Ovary (tissue), 9 donors: Measurements from ENCODE around the gene PFKL. TPM values are rescaled to one million over a fixed set of nuclear protein-coding genes. Genes with fewer than 3 reads are reported as not detected.

Source experiments
- DNase-seq, 5 donors: peaks; one replicate each; pipeline ENCODE4 v3.0.0-alpha.2; 2019 to 2020
- H3K27ac ChIP-seq, 2 donors: fragments of 200-600 bp; one replicate each; pipeline versions ENCODE4 v1.5.1 to v1.8.0; 2019 to 2022
- H3K27me3 ChIP-seq: fragments of 200-600 bp; one replicate; pipeline ENCODE4 v1.8.0; 2022
- H3K36me3 ChIP-seq: fragments of 200-600 bp; sonication (generic); one replicate; pipeline ENCODE4 v1.5.1; 2019
- H3K4me1 ChIP-seq: one replicate; pipeline ENCODE4 v1.8.1; 2013; ENCODE audit warnings: mild to moderate bottlenecking, moderate library complexity; ENCODE audit not compliant: insufficient read depth
- H3K4me3 ChIP-seq: fragments of 200-600 bp; sonication (generic); one replicate; pipeline ENCODE4 v1.5.1; 2017
- H3K9me3 ChIP-seq, 2 donors: fragments of 200-600 bp in 1 of 2; sonication (generic) in 1 of 2; one replicate each; pipeline versions ENCODE4 v1.5.1 to v1.8.1; 2013 to 2019; ENCODE audit warnings: mild to moderate bottlenecking in 1 of 2, moderate library complexity in 1 of 2
- EP300 ChIP-seq: sonication (generic); formaldehyde crosslinking; IDR thresholded peaks from one replicate; pipeline ENCODE4 v1.6.1; 2017; ENCODE audit warnings: antibody characterized with exemption
- POLR2A ChIP-seq: fragments of 450-650 bp; IDR thresholded peaks from one replicate; pipeline ENCODE4 v1.6.1; 2017; ENCODE audit warnings: antibody characterized with exemption, mild to moderate bottlenecking, moderate library complexity
- WGBS, 3 donors: extraction: QIAGEN DNeasy Blood & Tissue Kit in 1 of 3; methylation state at CpG; one replicate each; pipeline versions ENCODE4 v1.1.5 to v1.1.7; 2013 to 2017; 5-methylcytosine and 5-hydroxymethylcytosine counted together
- intact Hi-C, 4 donors: fragments of 100-400 bp; cut with DNase I; formaldehyde crosslinking; loops; one replicate each; pipeline versions ENCODE4 v1.11.0 to v1.15.1; 2022 to 2023
- polyA plus RNA-seq, 2 donors: library from polyadenylated mRNA; stranded (reverse); fragments of 200-250 nt in 1 of 2; fragments of 350-450 nt in 1 of 2; fragmentation: Illumina TruSeq in 1 of 2; extraction: RNeasy Lipid Tissue Mini Kit (QIAGEN cat#74804) in 1 of 2; gene quantifications; one replicate each; pipeline ENCODE4 v1.2.3, GENCODE V29; 2013 to 2014
- total RNA-seq, 7 donors: library from RNA; depleted of rRNA in 2 of 7; stranded (reverse); fragments of >200 nt in 2 of 7; fragmentation: NEBNext Ultra II Directional in 3 of 7; extraction: Animal tissue kit (Norgen Biotek cat#: 25700) in 3 of 7; gene quantifications; one replicate each; pipeline versions ENCODE4 v1.1.0 to v1.2.4, GENCODE V29; 2016 to 2023
- TF ChIP-seq, protein P1 (sequence below), 3 donors: fragments of 450-650 bp in 2 of 3; fragments of 200-600 bp in 1 of 3; IDR thresholded peaks; one replicate each; pipeline versions ENCODE4 v1.5.1 to v1.8.0; 2016 to 2022; ENCODE audit warnings: antibody characterized with exemption in 3 of 3, mild to moderate bottlenecking in 1 of 3
- donor health status: DM: no; HTN: no; CAD: no; lungs with moderate emphysema.
- donor health status: DM: no; HTN: no; CAD: no.
- donor health status: Bipolar disorder and iron deficiency.
- donor health status: DM: yes; HTN: yes; CAD: no.
- donor health status: DM: no; HTN: no; CAD: no.
- donor health status: DM: yes; HTN: yes; CAD: no.

PFKL gene
- total and polyA plus RNA-seq, 9 donors, result 12.6 to 104 (median 81.8) TPM

DNA sequence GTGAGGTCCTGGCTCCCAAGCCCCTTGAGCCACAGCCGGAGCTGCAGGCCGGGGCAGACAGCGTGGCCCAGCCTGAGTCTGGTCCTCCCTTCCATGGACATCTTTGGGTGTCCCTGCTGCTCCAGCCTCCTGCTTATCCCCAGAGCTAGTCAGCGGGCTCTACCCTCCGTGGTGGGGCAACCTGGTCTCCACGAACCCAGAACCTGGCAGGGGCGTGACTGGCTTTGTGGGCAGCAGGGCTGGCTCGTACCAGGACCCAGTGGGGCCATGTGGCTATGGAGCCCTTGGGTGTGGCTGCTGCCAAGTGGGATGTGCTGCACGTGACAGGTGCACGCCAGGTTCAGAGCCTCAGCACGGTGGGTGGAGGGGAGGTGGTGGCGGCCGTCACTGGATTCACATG is 21.0 kb downstream of the PFKL start:
- no peak for DNase-seq
- intact Hi-C loops, result no loop called here
- Histone ChIP-seq H3K4me1 (no peaks in the 10 kb centered on the region), H3K36me3 (no peaks in the 10 kb centered on the region), H3K27me3 (no peaks in the 10 kb centered on the region), H3K4me3 (no peak overlapping the region), H3K9me3 (no peaks in the 10 kb centered on the region), H3K27ac (no peak overlapping the region)
- 91 to 94% (median 92%) methylated on average over 13 of the region's 13 CpGs for WGBS, 3 donors
- TF ChIP-seq POLR2A, result no peak
- TF ChIP-seq EP300, result no peak
- TF ChIP-seq, protein P1, sequence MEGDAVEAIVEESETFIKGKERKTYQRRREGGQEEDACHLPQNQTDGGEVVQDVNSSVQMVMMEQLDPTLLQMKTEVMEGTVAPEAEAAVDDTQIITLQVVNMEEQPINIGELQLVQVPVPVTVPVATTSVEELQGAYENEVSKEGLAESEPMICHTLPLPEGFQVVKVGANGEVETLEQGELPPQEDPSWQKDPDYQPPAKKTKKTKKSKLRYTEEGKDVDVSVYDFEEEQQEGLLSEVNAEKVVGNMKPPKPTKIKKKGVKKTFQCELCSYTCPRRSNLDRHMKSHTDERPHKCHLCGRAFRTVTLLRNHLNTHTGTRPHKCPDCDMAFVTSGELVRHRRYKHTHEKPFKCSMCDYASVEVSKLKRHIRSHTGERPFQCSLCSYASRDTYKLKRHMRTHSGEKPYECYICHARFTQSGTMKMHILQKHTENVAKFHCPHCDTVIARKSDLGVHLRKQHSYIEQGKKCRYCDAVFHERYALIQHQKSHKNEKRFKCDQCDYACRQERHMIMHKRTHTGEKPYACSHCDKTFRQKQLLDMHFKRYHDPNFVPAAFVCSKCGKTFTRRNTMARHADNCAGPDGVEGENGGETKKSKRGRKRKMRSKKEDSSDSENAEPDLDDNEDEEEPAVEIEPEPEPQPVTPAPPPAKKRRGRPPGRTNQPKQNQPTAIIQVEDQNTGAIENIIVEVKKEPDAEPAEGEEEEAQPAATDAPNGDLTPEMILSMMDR (IDR thresholded peaks at IDR 0.05), result no peak

DNA sequence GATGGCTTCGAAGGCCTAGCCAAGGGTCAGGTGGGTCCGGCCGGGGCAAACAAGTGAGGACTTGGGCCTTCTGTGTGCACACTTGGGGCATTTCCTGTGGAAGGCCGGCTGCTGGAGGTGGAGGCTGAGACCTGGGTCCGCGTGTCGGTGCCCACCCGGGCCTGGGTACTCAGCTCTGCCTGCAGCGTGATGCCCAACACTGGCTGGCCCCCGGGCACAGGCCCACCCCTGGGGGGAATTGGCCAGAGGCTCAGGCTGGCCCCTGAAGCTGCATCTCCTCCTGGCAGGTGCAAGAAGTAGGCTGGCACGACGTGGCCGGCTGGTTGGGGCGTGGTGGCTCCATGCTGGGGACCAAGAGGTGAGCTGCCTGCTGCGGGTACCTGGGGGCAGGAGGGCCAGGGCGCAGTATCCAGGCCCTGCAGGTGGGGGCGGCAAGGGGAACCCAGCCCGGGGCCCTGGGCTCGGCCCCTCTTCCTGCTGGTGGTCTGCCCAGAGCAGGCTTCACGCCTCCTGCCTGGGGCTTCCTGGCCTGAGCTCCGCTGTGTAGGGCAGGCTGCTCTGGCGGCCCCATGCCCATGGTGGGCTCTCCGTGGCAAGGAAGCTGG is 22.1 kb downstream of the PFKL start:
- WGBS, 3 donors, result 90 to 95% (median 93%) methylated on average over 18 to 23 of the region's 23 CpGs
- H3K4me3 ChIP-seq, result no peak overlapping the region
- no peaks in the 10 kb centered on the region for H3K4me1 ChIP-seq
- DNase-seq, result no peak
- no peak overlapping the region for H3K27ac ChIP-seq
- no peaks in the 10 kb centered on the region for H3K36me3 ChIP-seq
- TF ChIP-seq, protein P1 (IDR thresholded peaks at IDR 0.05), result no peak
- no peak for TF ChIP-seq EP300
- TF ChIP-seq POLR2A, result no peak
- intact Hi-C loops, result no loop called here
- H3K27me3 ChIP-seq, result no peaks in the 10 kb centered on the region
- H3K9me3 ChIP-seq, result no peaks in the 10 kb centered on the region

DNA sequence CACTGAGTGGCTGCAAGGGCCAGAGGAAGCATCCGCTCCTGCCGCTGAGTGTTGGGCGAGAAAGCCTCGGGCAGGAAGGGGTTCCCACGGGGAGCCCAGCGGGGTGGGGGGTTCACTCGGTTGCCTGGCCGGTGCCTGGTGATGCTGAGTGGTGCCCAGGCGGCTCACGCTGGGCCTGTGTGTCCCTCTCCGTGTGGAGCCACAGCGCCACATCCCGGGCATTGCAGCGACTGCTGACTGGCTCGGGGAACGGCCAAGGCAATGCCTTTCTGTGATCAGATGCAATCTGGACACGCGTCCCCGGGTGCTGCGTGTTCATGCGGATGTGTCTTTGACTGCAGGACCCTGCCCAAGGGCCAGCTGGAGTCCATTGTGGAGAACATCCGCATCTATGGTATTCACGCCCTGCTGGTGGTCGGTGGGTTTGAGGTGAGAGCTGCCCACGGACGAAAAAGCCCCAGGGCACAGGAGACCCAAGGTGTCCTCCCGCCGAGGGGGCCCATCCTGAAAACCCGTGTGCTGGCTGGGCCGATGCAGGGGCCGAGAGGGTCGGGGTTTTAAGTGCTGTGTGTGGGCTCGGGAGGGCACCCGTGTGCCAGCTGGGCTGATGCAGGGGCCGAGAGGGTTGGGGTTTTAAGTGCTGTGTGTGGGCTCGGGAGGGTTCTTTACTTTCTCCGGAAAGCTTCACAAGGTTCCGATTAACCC is 22.9 kb downstream of the PFKL start:
- WGBS, 3 donors, result 89 to 92% (median 89%) methylated on average over 38 of the region's 38 CpGs
- Histone ChIP-seq H3K27me3 (no peaks in the 10 kb centered on the region), H3K27ac (no peak overlapping the region), H3K4me1 (no peaks in the 10 kb centered on the region), H3K4me3 (no peak overlapping the region), H3K36me3 (no peaks in the 10 kb centered on the region), H3K9me3 (no peaks in the 10 kb centered on the region)
- intact Hi-C loops, result no loop called here
- TF ChIP-seq, protein P1 (IDR thresholded peaks at IDR 0.05), result no peak
- no peak for DNase-seq

DNA sequence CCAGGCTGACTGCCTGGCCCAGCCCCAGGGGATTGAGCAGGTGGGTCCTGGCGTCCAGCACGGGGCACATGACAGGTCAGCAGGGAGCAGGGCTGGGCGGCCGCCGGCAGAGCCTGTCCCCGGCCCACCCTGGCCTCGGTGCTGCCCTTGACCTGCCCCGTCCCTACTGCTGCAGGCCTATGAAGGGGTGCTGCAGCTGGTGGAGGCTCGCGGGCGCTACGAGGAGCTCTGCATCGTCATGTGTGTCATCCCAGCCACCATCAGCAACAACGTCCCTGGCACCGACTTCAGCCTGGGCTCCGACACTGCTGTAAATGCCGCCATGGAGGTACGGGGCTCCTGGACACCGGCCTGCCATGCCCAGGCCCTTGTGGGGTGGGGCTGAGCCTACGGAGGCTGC is 23.7 kb downstream of the PFKL start:
- TF ChIP-seq EP300 (no peak), POLR2A (no peak)
- TF ChIP-seq, protein P1 (IDR thresholded peaks at IDR 0.05), result no peak
- DNase-seq, result no peak
- WGBS, 3 donors, result 81 to 85% (median 83%) methylated on average over 18 to 20 of the region's 20 CpGs
- no peak overlapping the region for H3K27ac ChIP-seq
- H3K27me3 ChIP-seq, result no peaks in the 10 kb centered on the region
- H3K4me3 ChIP-seq, result no peak overlapping the region
- intact Hi-C loops, result no loop called here
- no peaks in the 10 kb centered on the region for H3K9me3 ChIP-seq
- H3K4me1 ChIP-seq, result no peaks in the 10 kb centered on the region
- H3K36me3 ChIP-seq, result no peaks in the 10 kb centered on the region
